HepG2 (cell line): ENCODE measurements around the gene HEY2. TPM values are rescaled to one million over a fixed set of nuclear protein-coding genes. Genes with fewer than 3 reads are reported as not detected.

Source experiments
- CHD2 ChIP-seq: IDR thresholded peaks from 2 replicates; pipeline ENCODE4 v1.6.1; 2011; ENCODE audit warnings: low read depth, low read length, improper control_type of control experiment
- DZIP1 ChIP-seq: sonication (generic); formaldehyde crosslinking; IDR thresholded peaks from 2 replicates; pipeline ENCODE4 v1.5.0; 2020; ENCODE audit warnings: mild to moderate bottlenecking, missing genetic modification reagents
- FLYWCH1 ChIP-seq: sonication (generic); formaldehyde crosslinking; IDR thresholded peaks from 2 replicates; pipeline ENCODE4 v1.8.1; 2023; ENCODE audit warnings: mild to moderate bottlenecking, missing genetic modification reagents
- GFI1 ChIP-seq: sonication (generic); formaldehyde crosslinking; IDR thresholded peaks from 2 replicates; pipeline ENCODE4 v1.5.0; 2020; ENCODE audit warnings: missing genetic modification reagents, mild to moderate bottlenecking, borderline replicate concordance
- HNF4G ChIP-seq, 2 experiments: sonication (generic) in 1 of 2; formaldehyde crosslinking in 1 of 2; IDR thresholded peaks; 2 replicates each; pipeline versions ENCODE4 v1.4.0 to v1.6.1; 2011 to 2020; ENCODE audit warnings: borderline replicate concordance in 2 of 2, low read depth in 2 of 2, mild to moderate bottlenecking in 2 of 2, low read length in 1 of 2, missing genetic modification reagents in 1 of 2, moderate library complexity in 1 of 2
- KMT2A ChIP-seq: sonication (generic); formaldehyde crosslinking; IDR thresholded peaks from 2 replicates; pipeline ENCODE4 v1.4.0; 2020; ENCODE audit warnings: missing genetic modification reagents
- MAFG ChIP-seq: sonication (generic); formaldehyde crosslinking; IDR thresholded peaks from 2 replicates; pipeline ENCODE4 v1.5.1; 2020; ENCODE audit warnings: mild to moderate bottlenecking, missing genetic modification reagents
- MIER3 ChIP-seq: IDR thresholded peaks from 2 replicates; pipeline ENCODE4 v1.6.1; 2016; ENCODE audit warnings: missing compliant biosample characterization, borderline replicate concordance
- NRL ChIP-seq: sonication (generic); formaldehyde crosslinking; IDR thresholded peaks from 2 replicates; pipeline ENCODE4 v1.5.0; 2020; ENCODE audit warnings: missing genetic modification reagents, mild to moderate bottlenecking, moderate library complexity, borderline replicate concordance
- PCBP1 ChIP-seq: fragments of 200-400 bp; formaldehyde crosslinking; IDR thresholded peaks from 2 replicates; pipeline ENCODE4 v1.6.1; 2017; ENCODE audit warnings: mild to moderate bottlenecking, low read depth, low read length, borderline replicate concordance
- POLR2AphosphoS5 ChIP-seq: IDR thresholded peaks from 2 replicates; pipeline ENCODE4 v1.6.1; 2012; ENCODE audit warnings: low read depth, low read length
- ZFX ChIP-seq: sonication (generic); formaldehyde crosslinking; IDR thresholded peaks from 2 replicates; pipeline ENCODE4 v1.4.0; 2020; ENCODE audit warnings: mild to moderate bottlenecking, low read depth, missing genetic modification reagents, moderate library complexity
- ZNF263 ChIP-seq: sonication (generic); formaldehyde crosslinking; IDR thresholded peaks from 2 replicates; pipeline ENCODE4 v1.4.0; 2020; ENCODE audit warnings: missing genetic modification reagents
- ZNF3 ChIP-seq: IDR thresholded peaks from 2 replicates; pipeline ENCODE4 v1.7.0; 2017; ENCODE audit warnings: inconsistent platforms
- ZNF414 ChIP-seq: sonication (generic); formaldehyde crosslinking; IDR thresholded peaks from 2 replicates; pipeline ENCODE4 v1.5.0; 2020; ENCODE audit warnings: missing genetic modification reagents
- ZNF672 ChIP-seq: sonication (generic); formaldehyde crosslinking; IDR thresholded peaks from 2 replicates; pipeline ENCODE4 v1.8.1; 2022; ENCODE audit warnings: missing genetic modification reagents
- ZSCAN9 ChIP-seq: IDR thresholded peaks from 2 replicates; pipeline ENCODE4 v1.6.1; 2016; ENCODE audit warnings: borderline replicate concordance
- polyA plus RNA-seq, 8 experiments: library from polyadenylated mRNA; depleted of rRNA in 3 of 8; stranded (reverse) in 7 of 8; unstranded in 1 of 8; fragments of >200 nt; fragmentation: Illumina TruSeq in 4 of 8; extraction: Trizol in 4 of 8; gene quantifications; 2 replicates each; pipeline versions ENCODE4 v1.2.1 to v1.2.3, GENCODE V29; 2011 to 2016; ENCODE audit warnings: low read depth in 4 of 8, missing spikeins in 1 of 8, mixed read lengths in 1 of 8; ENCODE audit not compliant: insufficient read depth in 1 of 8
- total RNA-seq, 5 experiments: library from RNA; depleted of rRNA; stranded (reverse); fragments of >200 nt; fragmentation: Illumina TruSeq; extraction: Trizol; gene quantifications; 2 replicates each; pipeline ENCODE4 v1.2.3, GENCODE V29; 2016; ENCODE audit warnings: low read depth in 1 of 5
- TF ChIP-seq, protein P1 (sequence below): sonication (generic); formaldehyde crosslinking; IDR thresholded peaks from 2 replicates; pipeline ENCODE4 v1.4.0; 2020; ENCODE audit warnings: mild to moderate bottlenecking, low read depth, missing genetic modification reagents
- TF ChIP-seq, protein P2 (sequence below): IDR thresholded peaks from 2 replicates; pipeline ENCODE4 v1.6.1; 2016
- TF ChIP-seq, protein P3 (sequence below): sonication (generic); formaldehyde crosslinking; IDR thresholded peaks from 2 replicates; pipeline ENCODE4 v1.5.1; 2020; ENCODE audit warnings: mild to moderate bottlenecking, missing genetic modification reagents, moderate library complexity

HEY2 gene
- total and polyA plus RNA-seq, 2 of the 13 experiments (the other 11 are each of a cell fraction or from before 2014, with no cell fraction given) = 0.04 TPM

DNA sequence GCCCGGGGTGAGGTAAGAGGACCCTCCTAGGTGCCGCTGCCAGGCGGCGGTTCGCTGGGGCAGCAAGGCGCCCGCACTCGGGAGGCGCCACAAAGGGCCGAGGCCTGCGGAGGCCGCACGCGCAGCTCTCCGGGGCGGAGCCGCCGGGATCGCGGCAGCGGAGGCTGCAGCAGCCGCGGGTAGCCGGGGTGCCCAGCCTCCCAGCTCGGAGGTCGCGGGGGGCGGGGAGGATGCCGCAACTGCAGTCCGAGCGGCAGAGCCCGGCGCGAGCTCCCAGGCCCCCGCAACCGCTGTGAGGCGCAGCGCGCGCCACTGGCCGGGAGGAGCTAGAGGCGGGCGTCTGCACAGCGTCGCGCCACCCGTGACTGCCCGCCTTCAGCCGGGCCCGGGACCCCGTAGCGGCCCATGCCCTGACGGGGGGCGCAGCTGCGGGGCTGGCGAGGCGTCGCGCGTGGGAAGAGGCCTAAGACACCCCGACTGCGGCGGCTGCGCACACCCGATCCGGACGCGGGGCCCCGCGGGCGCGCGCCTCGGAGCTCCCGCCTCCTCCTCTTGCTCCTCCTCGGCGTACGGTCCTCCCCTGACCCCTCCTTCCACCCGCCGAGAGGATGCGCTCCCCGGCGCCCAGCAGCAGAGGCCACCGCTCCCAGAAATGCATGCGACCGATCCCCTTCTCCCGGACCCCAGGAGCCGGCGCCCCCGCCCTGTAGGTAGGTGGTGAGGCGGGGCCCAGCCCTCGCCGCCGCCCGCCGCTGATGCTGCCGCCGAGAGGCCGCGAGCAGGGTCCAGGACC, 41.1 kb downstream of the HEY2 start, which contains the start of gene NCOA7 (continued):
- TF ChIP-seq, protein P1, sequence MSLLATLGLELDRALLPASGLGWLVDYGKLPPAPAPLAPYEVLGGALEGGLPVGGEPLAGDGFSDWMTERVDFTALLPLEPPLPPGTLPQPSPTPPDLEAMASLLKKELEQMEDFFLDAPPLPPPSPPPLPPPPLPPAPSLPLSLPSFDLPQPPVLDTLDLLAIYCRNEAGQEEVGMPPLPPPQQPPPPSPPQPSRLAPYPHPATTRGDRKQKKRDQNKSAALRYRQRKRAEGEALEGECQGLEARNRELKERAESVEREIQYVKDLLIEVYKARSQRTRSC (CRISPR knock-in tag) = 0 out of 2 replicates have a peak, but pooled peaks have one; percentile 59
- TF ChIP-seq PCBP1 (no peak), HNF4G (IDR thresholded peaks at IDR 0.05; ENCODE audit: borderline replicate concordance, low read depth, low read length) (peak; percentile 12; the same call in 1 of the 2 replicates), HNF4G (CRISPR knock-in tag; IDR thresholded peaks at IDR 0.05; ENCODE audit: borderline replicate concordance, low read depth) (no peak; the same call in 1 of the 2 replicates), GFI1 (CRISPR knock-in tag) (no peak), ZFX (CRISPR knock-in tag) (peak; percentile 98), ZSCAN9 (CRISPR knock-in tag) (no peak), CHD2 (no peak; the same call in 1 of the 2 replicates), ZNF3 (no peak), ZNF672 (CRISPR knock-in tag) (no peak), DZIP1 (CRISPR knock-in tag) (peak; percentile 46; the same call in 1 of the 2 replicates), ZNF414 (CRISPR knock-in tag) (0 out of 2 replicates have a peak, but pooled peaks have one; percentile 3), NRL (CRISPR knock-in tag) (no peak), MAFG (CRISPR knock-in tag) (no peak), POLR2AphosphoS5 (peak; percentile 73), KMT2A (CRISPR knock-in tag) (peak; percentile 70; the same call in 1 of the 2 replicates), MIER3 (no peak), FLYWCH1 (CRISPR knock-in tag) (0 out of 2 replicates have a peak, but pooled peaks have one; percentile 42), ZNF263 (peak; percentile 99)
- TF ChIP-seq, protein P2, sequence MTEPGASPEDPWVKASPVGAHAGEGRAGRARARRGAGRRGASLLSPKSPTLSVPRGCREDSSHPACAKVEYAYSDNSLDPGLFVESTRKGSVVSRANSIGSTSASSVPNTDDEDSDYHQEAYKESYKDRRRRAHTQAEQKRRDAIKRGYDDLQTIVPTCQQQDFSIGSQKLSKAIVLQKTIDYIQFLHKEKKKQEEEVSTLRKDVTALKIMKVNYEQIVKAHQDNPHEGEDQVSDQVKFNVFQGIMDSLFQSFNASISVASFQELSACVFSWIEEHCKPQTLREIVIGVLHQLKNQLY (CRISPR knock-in tag) = no peak
- TF ChIP-seq, protein P3, sequence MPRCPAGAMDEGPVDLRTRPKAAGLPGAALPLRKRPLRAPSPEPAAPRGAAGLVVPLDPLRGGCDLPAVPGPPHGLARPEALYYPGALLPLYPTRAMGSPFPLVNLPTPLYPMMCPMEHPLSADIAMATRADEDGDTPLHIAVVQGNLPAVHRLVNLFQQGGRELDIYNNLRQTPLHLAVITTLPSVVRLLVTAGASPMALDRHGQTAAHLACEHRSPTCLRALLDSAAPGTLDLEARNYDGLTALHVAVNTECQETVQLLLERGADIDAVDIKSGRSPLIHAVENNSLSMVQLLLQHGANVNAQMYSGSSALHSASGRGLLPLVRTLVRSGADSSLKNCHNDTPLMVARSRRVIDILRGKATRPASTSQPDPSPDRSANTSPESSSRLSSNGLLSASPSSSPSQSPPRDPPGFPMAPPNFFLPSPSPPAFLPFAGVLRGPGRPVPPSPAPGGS = peak; percentile 84
